H1 (cell line): ENCODE measurements around the gene MYL6. TPM values are rescaled to one million over a fixed set of nuclear protein-coding genes. Genes with fewer than 3 reads are reported as not detected.

Experiments
- CTCF ChIA-PET: fragments of 300-600 bp; sonication (Branson Sonifier 250); formaldehyde crosslinking; loops from one replicate; lab custom pipeline; 2021; ENCODE audit not compliant: partially characterized antibody; lab: Charles Lee
- POLR2A ChIA-PET: fragments of 300-600 bp; sonication (Branson Sonifier 250); formaldehyde crosslinking; loops from one replicate; lab custom pipeline; 2021; ENCODE audit warnings: inconsistent platforms; ENCODE audit not compliant: partially characterized antibody; lab: Charles Lee
- DNase-seq, 2 experiments: peaks; one replicate each; pipeline versions ENCODE4 v3.0.0 to v3.0.0-alpha.2; 2010 to 2022; ENCODE audit warnings: low spot score in 2 of 2, low read depth in 1 of 2, mixed read lengths in 1 of 2
- FAIRE-seq: peaks from 2 replicates; lab custom pipeline; 2011; peaks lifted over from hg19 to GRCh38; lab: Jason Lieb, UNC
- H2AFZ ChIP-seq: 2 replicates; pipeline ENCODE4 v1.8.1; 2012; ENCODE audit warnings: low read length, inconsistent platforms
- H2AK5ac ChIP-seq: 2 replicates; pipeline ENCODE4 v1.6.1; 2013; ENCODE audit warnings: low read depth, low read length
- H2BK120ac ChIP-seq: replicated peaks from 2 replicates; pipeline ENCODE3; 2013; ENCODE audit warnings: low read depth, low read length, inconsistent platforms
- H2BK12ac ChIP-seq: 2 replicates; pipeline ENCODE4 v1.6.1; 2013; ENCODE audit warnings: low read depth, low read length
- H2BK15ac ChIP-seq: 2 replicates; pipeline ENCODE4 v1.6.1; 2013; ENCODE audit warnings: low read length
- H2BK20ac ChIP-seq: 2 replicates; pipeline ENCODE4 v1.6.1; 2013; ENCODE audit warnings: low read length
- H2BK5ac ChIP-seq: 2 replicates; pipeline ENCODE4 v1.6.1; 2013; ENCODE audit warnings: low read depth, low read length
- H3K14ac ChIP-seq: 2 replicates; pipeline ENCODE4 v1.6.1; 2013; ENCODE audit warnings: inconsistent platforms; ENCODE audit not compliant: insufficient read length
- H3K18ac ChIP-seq: 2 replicates; pipeline ENCODE4 v1.6.1; 2013; ENCODE audit warnings: low read length; ENCODE audit errors: extremely low read depth
- H3K23ac ChIP-seq: 2 replicates; pipeline ENCODE4 v1.6.1; 2013; ENCODE audit warnings: inconsistent platforms; ENCODE audit not compliant: insufficient read length
- H3K23me2 ChIP-seq: 2 replicates; pipeline ENCODE4 v1.6.1; 2013; ENCODE audit warnings: low read depth, low read length
- H3K27ac ChIP-seq: 2 replicates; pipeline ENCODE4 v1.6.1; 2011; ENCODE audit warnings: low read depth, low read length, inconsistent platforms
- H3K27me3 ChIP-seq, 4 experiments: replicated peaks in 1 of 4; 1 replicate in 1 of 4; 2 replicates in 3 of 4; pipeline versions ENCODE4 v1.6.1 to v1.8.1; 2011 to 2013; ENCODE audit warnings: low read length in 3 of 4, mild to moderate bottlenecking in 3 of 4, inconsistent platforms in 2 of 4, mixed read lengths in 2 of 4, moderate library complexity in 1 of 4; ENCODE audit not compliant: control insufficient read depth in 3 of 4, insufficient read depth in 3 of 4; ENCODE audit errors: extremely low read depth in 1 of 4
- H3K36me3 ChIP-seq, 4 experiments: 2 replicates each; pipeline versions ENCODE4 v1.6.1 to v1.8.1; 2011 to 2013; ENCODE audit warnings: mild to moderate bottlenecking in 4 of 4, low read length in 3 of 4, moderate library complexity in 2 of 4, control low read depth in 1 of 4, inconsistent platforms in 1 of 4; ENCODE audit not compliant: insufficient read depth in 4 of 4, control insufficient read depth in 2 of 4
- H3K4ac ChIP-seq: replicated peaks from 2 replicates; pipeline ENCODE3; 2013; ENCODE audit warnings: low read length, low read depth, mixed read lengths, inconsistent platforms; ENCODE audit not compliant: insufficient read length
- H3K4me1 ChIP-seq, 4 experiments: replicated peaks in 1 of 4; 1 replicate in 1 of 4; 2 replicates in 3 of 4; pipeline versions ENCODE4 v1.6.1 to v1.8.1; 2011 to 2013; ENCODE audit warnings: low read length in 3 of 4, inconsistent platforms in 2 of 4, mixed read lengths in 1 of 4; ENCODE audit not compliant: insufficient read depth in 4 of 4, control insufficient read depth in 3 of 4
- H3K4me2 ChIP-seq, 2 experiments: 2 replicates each; pipeline versions ENCODE4 v1.6.1 to v1.8.1; 2011 to 2013; ENCODE audit warnings: low read depth in 2 of 2, low read length in 2 of 2, control low read depth in 1 of 2, inconsistent platforms in 1 of 2, mild to moderate bottlenecking in 1 of 2; ENCODE audit not compliant: insufficient read depth in 1 of 2
- H3K4me3 ChIP-seq, 4 experiments: fragments of 200-600, 300-600 bp in 1 of 4; sonication (generic), shearing (Covaris generic), sonication (Bioruptor Twin) in 1 of 4; 2 replicates each; pipeline versions ENCODE4 v1.5.1 to v1.8.1; 2011 to 2016; ENCODE audit warnings: low read length in 4 of 4, low read depth in 3 of 4, control low read depth in 2 of 4, inconsistent platforms in 2 of 4, mild to moderate bottlenecking in 2 of 4, mixed read lengths in 1 of 4, moderate library complexity in 1 of 4; ENCODE audit not compliant: insufficient read depth in 2 of 4; ENCODE audit errors: extremely low read depth in 1 of 4
- H3K56ac ChIP-seq: replicated peaks from 2 replicates; pipeline ENCODE3; 2013; ENCODE audit warnings: low read depth, mild to moderate bottlenecking, mixed read lengths, low read length, inconsistent platforms; ENCODE audit not compliant: insufficient read length
- H3K79me1 ChIP-seq: 2 replicates; pipeline ENCODE4 v1.6.1; 2013; ENCODE audit warnings: low read depth, low read length, control low read depth
- H3K79me2 ChIP-seq, 2 experiments: 2 replicates each; pipeline versions ENCODE4 v1.6.1 to v1.8.1; 2012 to 2013; ENCODE audit warnings: low read length in 2 of 2, mild to moderate bottlenecking in 2 of 2, inconsistent platforms in 1 of 2; ENCODE audit not compliant: insufficient read depth in 2 of 2, control insufficient read depth in 1 of 2
- H3K9ac ChIP-seq, 4 experiments: replicated peaks in 1 of 4; 1 replicate in 1 of 4; 2 replicates in 3 of 4; pipeline versions ENCODE4 v1.6.1 to v1.8.1; 2011 to 2013; ENCODE audit warnings: low read depth in 3 of 4, low read length in 3 of 4, control low read depth in 2 of 4, mild to moderate bottlenecking in 2 of 4, moderate library complexity in 2 of 4, inconsistent platforms in 1 of 4; ENCODE audit errors: extremely low read depth in 1 of 4
- H3K9me3 ChIP-seq, 2 experiments: 2 replicates each; pipeline versions ENCODE4 v1.6.1 to v1.8.1; 2012 to 2013; ENCODE audit warnings: mild to moderate bottlenecking in 2 of 2, moderate library complexity in 2 of 2, control low read depth in 1 of 2, inconsistent platforms in 1 of 2, low read depth in 1 of 2, low read length in 1 of 2, mixed read lengths in 1 of 2; ENCODE audit not compliant: insufficient read depth in 2 of 2
- H4K20me1 ChIP-seq, 2 experiments: replicated peaks in 1 of 2; 2 replicates each; pipeline versions ENCODE3 to v1.8.1; 2011 to 2013; ENCODE audit warnings: inconsistent platforms in 2 of 2, low read length in 2 of 2, mild to moderate bottlenecking in 1 of 2; ENCODE audit not compliant: insufficient read depth in 2 of 2, control insufficient read depth in 1 of 2
- H4K5ac ChIP-seq: 2 replicates; pipeline ENCODE4 v1.6.1; 2013; ENCODE audit warnings: low read length, low read depth, mixed read lengths, inconsistent platforms; ENCODE audit not compliant: insufficient read length
- H4K8ac ChIP-seq: 2 replicates; pipeline ENCODE4 v1.8.0; 2013; ENCODE audit warnings: mild to moderate bottlenecking, moderate library complexity, low read length, inconsistent platforms; ENCODE audit not compliant: insufficient read depth; ENCODE audit errors: extremely low read depth
- H4K91ac ChIP-seq: replicated peaks from 2 replicates; pipeline ENCODE3; 2013; ENCODE audit warnings: low read length, mixed read lengths, inconsistent platforms; ENCODE audit not compliant: insufficient read length
- CEBPB ChIP-seq: IDR thresholded peaks from 2 replicates; pipeline ENCODE4 v1.6.1; 2012; ENCODE audit warnings: low read depth, low read length
- EGR1 ChIP-seq: IDR thresholded peaks from 2 replicates; pipeline ENCODE4 v1.6.1; 2011; ENCODE audit warnings: low read depth, low read length, borderline replicate concordance
- GTF2F1 ChIP-seq: IDR thresholded peaks from 2 replicates; pipeline ENCODE4 v1.6.1; 2012; ENCODE audit warnings: low read depth, low read length, improper control_type of control experiment, borderline replicate concordance
- SIN3A ChIP-seq, 2 experiments: IDR thresholded peaks in 1 of 2; conservative IDR thresholded peaks in 1 of 2; 2 replicates each; pipeline ENCODE4 v1.6.1; 2011 to 2012; ENCODE audit warnings: low read length in 2 of 2, improper control_type of control experiment in 1 of 2, low read depth in 1 of 2, mild to moderate bottlenecking in 1 of 2
- SP2 ChIP-seq: IDR thresholded peaks from 2 replicates; pipeline ENCODE4 v1.6.1; 2012; ENCODE audit warnings: mild to moderate bottlenecking, low read length, inconsistent platforms
- TAF1 ChIP-seq: IDR thresholded peaks from 2 replicates; pipeline ENCODE4 v1.6.1; 2011; ENCODE audit warnings: mild to moderate bottlenecking, low read depth, low read length
- TAF7 ChIP-seq: optimal IDR thresholded peaks from 2 replicates; pipeline ENCODE3; 2011; ENCODE audit warnings: low read depth, mild to moderate bottlenecking, inconsistent platforms, low read length, moderate library complexity, borderline replicate concordance
- WGBS, 2 experiments: shearing (Covaris generic) in 1 of 2; methylation state at CpG; one replicate each; pipeline versions ENCODE4 v1.1.6 to v1.1.7; 2013 to 2015; ENCODE audit warnings: low lambda C conversion rate in 2 of 2, mixed read lengths in 2 of 2, inconsistent platforms in 1 of 2, low coverage in 1 of 2, missing lambda C conversion rate in 1 of 2; ENCODE audit not compliant: insufficient replicate concordance in 2 of 2, insufficient coverage in 1 of 2, insufficient read length in 1 of 2; ENCODE audit errors: extremely low coverage in 1 of 2, missing lambda C conversion rate in 1 of 2; 5-methylcytosine and 5-hydroxymethylcytosine counted together
- polyA plus RNA-seq, 7 experiments: library from polyadenylated mRNA; depleted of rRNA in 3 of 7; stranded (reverse) in 5 of 7; unstranded in 2 of 7; fragments of >200 nt in 5 of 7; fragments of 200-250 nt in 2 of 7; gene quantifications; 1 replicate in 5 of 7; 2 replicates in 1 of 7; 4 replicates in 1 of 7; pipeline versions ENCODE4 v1.2.1 to v1.2.3, GENCODE V29; 2011 to 2013; ENCODE audit warnings: missing spikeins in 2 of 7, mixed read lengths in 2 of 7
- total RNA-seq: library from RNA; stranded (reverse); fragmentation: NEBNext Ultra II Directional; extraction: Animal tissue kit (Norgen Biotek cat#: 25700); gene quantifications from 2 replicates; pipeline ENCODE4 v1.2.1, GENCODE V29; 2021

MYL6 gene
- total and polyA plus RNA-seq, 2 of the 8 experiments (the other 6 are each of a cell fraction or from before 2014, with no cell fraction given): 1,130 to 2,279 TPM

DNA sequence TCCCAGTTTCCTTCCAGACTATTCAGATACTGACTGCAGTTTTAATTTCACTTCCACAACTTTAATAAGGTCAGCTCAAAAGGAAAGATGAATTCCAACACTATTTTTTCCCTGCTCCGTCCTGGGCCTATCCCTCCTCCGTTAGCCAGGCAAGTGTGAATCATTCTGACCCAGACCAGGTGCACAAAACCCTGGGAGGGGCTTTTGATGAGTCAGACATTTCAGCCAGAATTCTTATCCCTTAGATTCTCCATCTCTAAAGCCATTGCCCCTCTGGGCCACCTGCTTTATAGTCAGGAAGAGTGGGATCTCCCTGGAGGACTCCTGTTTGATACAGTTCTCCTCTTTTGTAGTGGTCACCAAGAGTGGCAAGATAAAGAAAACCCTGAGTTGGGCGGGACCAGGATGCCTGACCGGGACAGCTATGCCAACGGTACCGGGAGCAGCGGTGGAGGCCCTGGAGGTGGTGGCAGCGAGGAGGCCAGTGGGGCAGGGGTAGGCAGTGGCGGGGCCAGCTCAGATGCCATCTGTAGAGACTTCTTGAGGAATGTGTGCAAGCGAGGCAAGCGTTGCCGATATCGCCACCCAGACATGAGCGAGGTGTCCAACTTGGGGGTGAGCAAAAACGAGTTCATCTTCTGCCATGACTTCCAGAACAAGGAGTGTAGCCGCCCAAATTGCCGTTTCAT is 37.9 kb upstream of the MYL6 start:
- Histone ChIP-seq H2BK12ac (no peak overlapping the region), H3K4me2 (0 out of 4 replicates have a peak overlapping the region, but pooled peaks of 1 of the 2 experiments have one; percentile 16), H3K56ac (no peak overlapping the region), H3K36me3 (peaks cover 0 to 19% (median 7%) of the 10 kb centered on the region in 4 experiments; a peak in 7 of 8 replicates), H3K23ac (no peak overlapping the region), H4K91ac (no peak overlapping the region), H2BK20ac (no peak overlapping the region), H2AK5ac (no peak overlapping the region), H2BK120ac (no peak overlapping the region), H3K14ac (no peak overlapping the region), H3K9ac (no peak overlapping the region), H2AFZ (no peak overlapping the region), H2BK5ac (no peak overlapping the region), H3K79me2 (peaks cover 3 to 13% of the 10 kb centered on the region in 2 experiments; a peak in 3 of 4 replicates), H3K18ac (no peak overlapping the region), H4K8ac (no peak overlapping the region), H3K27ac (no peak overlapping the region), H2BK15ac (no peak overlapping the region), H3K4me3 (no peak overlapping the region), H3K4ac (no peak overlapping the region), H3K23me2 (peaks cover 10% of the 10 kb centered on the region), H4K5ac (no peak overlapping the region), H3K27me3 (no peaks in the 10 kb centered on the region), H3K4me1 (peaks cover 0 to 9% (median 5%) of the 10 kb centered on the region in 4 experiments; a peak in 5 of 7 replicates), H3K9me3 (no peaks in the 10 kb centered on the region), H4K20me1 (peaks cover 0 to 3% of the 10 kb centered on the region in 2 experiments), H3K79me1 (no peaks in the 10 kb centered on the region; the same call in 1 of the 2 replicates)
- FAIRE-seq (no peak), DNase-seq (no peak)
- 95% methylated on average over 17 of the region's 17 CpGs; no CpG with 5 or more reads in 1 of the 2 experiments for WGBS, 2 experiments
- TF ChIP-seq EGR1: no peak
- TF ChIP-seq GTF2F1: no peak
- no peak for TF ChIP-seq TAF7
- TF ChIP-seq TAF1: no peak
- no peak for TF ChIP-seq CEBPB
- TF ChIP-seq SP2: no peak
- TF ChIP-seq SIN3A (conservative IDR thresholded peaks at IDR 0.05 in 1 of 2, IDR thresholded peaks at IDR 0.05 in 1 of 2; ENCODE audit: low read depth in 1 of 2, low read length in 2 of 2): no peak
- ChIA-PET POLR2A (interaction anchor here (0.9 to 7.1 kb wide), 7 partner anchors 8 to 146 kb away, joined by 3 to 267 read pairs (median 16); partner anchors contain the start of genes ERBB3, ESYT1, PA2G4 and RNF41), CTCF (interaction anchor here (0.6 to 5.3 kb wide), 24 partner anchors 10 to 187 kb away, joined by 3 to 47 read pairs (median 7); partner anchors contain the start of genes ESYT1, MYL6, MYL6B and PA2G4)
